ENCODE data around the gene SCARB1. TPM values are rescaled to one million over a fixed set of nuclear protein-coding genes. Genes with fewer than 3 reads are reported as not detected.

The SCARB1 gene
- total and polyA plus RNA-seq, 2 donors (not counting 3 experiments of a cell fraction or from before 2014, with no cell fraction given) = 125 to 141 TPM

DNA sequence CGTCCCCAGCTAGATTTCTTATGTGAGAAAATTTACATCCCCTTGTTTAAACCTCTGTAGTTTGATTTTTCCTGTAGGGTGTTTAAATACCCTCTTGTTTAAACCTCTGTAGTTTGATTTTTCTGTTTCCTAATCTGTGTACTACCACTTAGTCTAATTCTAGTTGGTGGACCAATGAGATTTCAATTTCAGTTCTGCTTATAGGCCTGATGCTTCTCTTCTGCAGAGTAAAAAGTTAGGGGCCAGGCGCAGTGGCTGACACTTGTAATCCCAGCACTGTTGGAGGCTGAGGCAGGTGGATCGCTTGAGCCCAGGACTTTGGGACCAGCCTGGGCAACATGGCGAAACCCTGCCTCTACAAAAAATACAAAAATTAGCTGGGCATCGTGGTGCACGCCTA, 39.3 kb upstream of the SCARB1 start:
- TF ChIP-seq, protein P1, sequence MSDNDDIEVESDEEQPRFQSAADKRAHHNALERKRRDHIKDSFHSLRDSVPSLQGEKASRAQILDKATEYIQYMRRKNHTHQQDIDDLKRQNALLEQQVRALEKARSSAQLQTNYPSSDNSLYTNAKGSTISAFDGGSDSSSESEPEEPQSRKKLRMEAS (IDR thresholded peaks at IDR 0.05; ENCODE audit: insufficient read depth, insufficient read length) = no peak
- no peak for TF ChIP-seq GATA2 (IDR thresholded peaks at IDR 0.05; ENCODE audit: insufficient read depth, insufficient read length, low read depth, low read length)
- no peak for TF ChIP-seq MYC (IDR thresholded peaks at IDR 0.05; ENCODE audit: low read depth, low read length)
- no peak for TF ChIP-seq JUN (IDR thresholded peaks at IDR 0.05; ENCODE audit: borderline replicate concordance, insufficient read depth, insufficient read length, low read depth)
- no peak for TF ChIP-seq POLR2A (IDR thresholded peaks at IDR 0.05; ENCODE audit: low read depth, low read length)
- no peak for TF ChIP-seq POLR2AphosphoS5 (IDR thresholded peaks at IDR 0.05; ENCODE audit: insufficient read depth, low read depth, low read length)
- TF ChIP-seq, protein P2, sequence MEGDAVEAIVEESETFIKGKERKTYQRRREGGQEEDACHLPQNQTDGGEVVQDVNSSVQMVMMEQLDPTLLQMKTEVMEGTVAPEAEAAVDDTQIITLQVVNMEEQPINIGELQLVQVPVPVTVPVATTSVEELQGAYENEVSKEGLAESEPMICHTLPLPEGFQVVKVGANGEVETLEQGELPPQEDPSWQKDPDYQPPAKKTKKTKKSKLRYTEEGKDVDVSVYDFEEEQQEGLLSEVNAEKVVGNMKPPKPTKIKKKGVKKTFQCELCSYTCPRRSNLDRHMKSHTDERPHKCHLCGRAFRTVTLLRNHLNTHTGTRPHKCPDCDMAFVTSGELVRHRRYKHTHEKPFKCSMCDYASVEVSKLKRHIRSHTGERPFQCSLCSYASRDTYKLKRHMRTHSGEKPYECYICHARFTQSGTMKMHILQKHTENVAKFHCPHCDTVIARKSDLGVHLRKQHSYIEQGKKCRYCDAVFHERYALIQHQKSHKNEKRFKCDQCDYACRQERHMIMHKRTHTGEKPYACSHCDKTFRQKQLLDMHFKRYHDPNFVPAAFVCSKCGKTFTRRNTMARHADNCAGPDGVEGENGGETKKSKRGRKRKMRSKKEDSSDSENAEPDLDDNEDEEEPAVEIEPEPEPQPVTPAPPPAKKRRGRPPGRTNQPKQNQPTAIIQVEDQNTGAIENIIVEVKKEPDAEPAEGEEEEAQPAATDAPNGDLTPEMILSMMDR (IDR thresholded peaks at IDR 0.05; ENCODE audit: extremely low read depth in 1 of 2, insufficient read depth in 1 of 2, low read depth in 1 of 2, low read length in 2 of 2) = no peak
- no peak for TF ChIP-seq EZH2 (IDR thresholded peaks at IDR 0.05; ENCODE audit: borderline replicate concordance, low read depth, low read length, severe bottlenecking)
- TF ChIP-seq FOS (IDR thresholded peaks at IDR 0.05; ENCODE audit: borderline replicate concordance, insufficient read depth, low read length) = no peak
- dilution Hi-C loops (cut with MboI; ENCODE audit: extremely low pct_ligation_motif_present, low sequenced_read_pairs) = no loop called here
- no TSS peak for BruUV-seq (replicated peaks)
- DNase-seq (ENCODE audit: low read depth, low spot score) (no peak), FAIRE-seq (no peak)
- intact Hi-C loops (cut with micrococcal nuclease) = no loop called here
- H2AFZ ChIP-seq (ENCODE audit: low read depth, low read length) = no peak overlapping the region
- no peak overlapping the region for H3K4me2 ChIP-seq (ENCODE audit: insufficient read depth, low read length)
- ChIA-PET CTCF (interaction anchor here (2.8 kb wide), 1 partner anchor 37 kb away, joined by 8 read pairs; no protein-coding TSS in a partner anchor), POLR2A (no interaction called here)
- no peaks in the 10 kb centered on the region for H4K20me1 ChIP-seq (replicated peaks; ENCODE audit: control insufficient read depth, extremely low read depth, insufficient read depth, low read length)
- no peaks in the 10 kb centered on the region for H3K79me2 ChIP-seq (ENCODE audit: control insufficient read depth, insufficient read depth, low read length)
- no peak overlapping the region for H3K27ac ChIP-seq (ENCODE audit: insufficient read depth, low read depth, low read length)
- H3K27me3 ChIP-seq (ENCODE audit: control insufficient read depth in 2 of 2, insufficient read depth in 2 of 2, low read length in 2 of 2) = no peaks in the 10 kb centered on the region
- no peaks in the 10 kb centered on the region for H3K9me1 ChIP-seq (replicated peaks; ENCODE audit: control insufficient read depth, extremely low read depth, insufficient read depth, low read length)
- H3K9ac ChIP-seq (replicated peaks; ENCODE audit: extremely low read depth, insufficient read depth, low read length) = no peak overlapping the region
- no peaks in the 10 kb centered on the region for H3K36me3 ChIP-seq (ENCODE audit: control insufficient read depth in 2 of 2, extremely low read depth in 1 of 2, insufficient read depth in 2 of 2, low read length in 2 of 2)
- H3K4me3 ChIP-seq (replicated peaks in 1 of 3; ENCODE audit: insufficient read depth in 1 of 3, low read depth in 1 of 3, low read length in 3 of 3) = no peak overlapping the region
- peaks cover 9% of the 10 kb centered on the region for H3K4me1 ChIP-seq (ENCODE audit: control insufficient read depth, extremely low read depth, insufficient read depth, low read length)
- H3K9me3 ChIP-seq (replicated peaks; ENCODE audit: control insufficient read depth, insufficient read depth, low read length) = no peaks in the 10 kb centered on the region
